Left lobe of liver (tissue), 2 donors: ENCODE data around the gene TRIM27. TPM values are rescaled to one million over a fixed set of nuclear protein-coding genes. Genes with fewer than 3 reads are reported as not detected.
"Not testable (repeated sequence)": the region's sequence is repeated elsewhere in the genome, so short reads cannot be mapped to it uniquely, and the experiment has no call there.

Experiments
- ATAC-seq: fragments of 200-7000 bp; cut with Tn5 transposase; one replicate; pipeline ENCODE4 v1.9.1; 2020; ENCODE audit warnings: mild to moderate bottlenecking, moderate library complexity
- DNase-seq: peaks from one replicate; pipeline ENCODE4 v3.0.0-alpha.2; 2020; ENCODE audit warnings: low spot score
- total RNA-seq: library from RNA; stranded (reverse); gene quantifications from one replicate; pipeline ENCODE4 v1.2.1, GENCODE V29; 2021
- donor health status: DM: no; HTN: no; CAD: no; lungs with moderate emphysema.
- donor health status: DM: no; HTN: yes; CAD: no.

Gene TRIM27
- total RNA-seq, 1 donor from 2014 or later = 34.3 TPM

DNA sequence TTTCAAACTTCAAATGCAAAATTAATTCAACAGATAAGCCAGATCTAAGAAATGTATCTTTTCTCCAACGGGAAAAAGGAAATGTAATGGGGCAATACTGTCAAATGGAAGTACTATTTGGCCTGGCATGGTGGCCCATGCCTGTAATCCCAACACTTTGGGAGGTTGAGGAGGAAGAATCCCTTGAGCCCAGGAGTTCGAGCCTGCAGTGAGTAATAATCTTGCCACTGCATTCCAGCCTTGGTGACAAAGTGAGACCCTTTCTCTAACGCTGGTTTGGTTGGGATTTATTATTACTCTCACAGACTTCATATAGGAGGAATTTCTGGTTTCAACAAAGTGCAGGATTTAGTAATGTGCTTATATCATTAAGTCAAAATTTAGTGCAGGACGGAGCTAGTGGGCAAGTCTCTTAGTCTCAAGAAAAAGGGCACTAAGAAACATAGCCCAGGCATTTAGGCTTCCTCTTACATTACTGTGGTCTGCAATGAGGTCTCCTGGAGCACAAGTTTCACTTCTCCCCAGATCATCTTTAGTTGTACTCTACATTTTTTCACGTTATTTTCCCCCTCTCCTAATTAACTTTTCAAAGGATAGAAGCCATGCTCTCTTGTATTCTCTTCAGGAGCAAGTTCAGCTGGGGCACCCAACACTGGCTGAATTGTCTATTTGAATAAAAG lies 23.1 kb downstream of the TRIM27 start:
- DNase-seq (no peak), ATAC-seq (no peak)

DNA sequence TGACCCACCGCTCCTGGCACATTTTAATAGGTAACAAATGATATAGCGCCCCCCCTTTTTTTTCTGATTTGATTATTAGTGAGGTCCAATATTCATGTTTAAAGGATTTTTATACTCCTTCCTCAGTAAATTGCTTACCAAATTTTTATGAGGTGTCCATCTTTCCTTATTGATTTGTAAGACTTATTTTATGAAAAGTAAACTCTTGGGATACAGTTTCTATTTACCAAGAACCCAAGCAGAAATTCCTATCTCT lies 25.1 kb downstream of the TRIM27 start:
- DNase-seq (no peak), ATAC-seq (no peak)

DNA sequence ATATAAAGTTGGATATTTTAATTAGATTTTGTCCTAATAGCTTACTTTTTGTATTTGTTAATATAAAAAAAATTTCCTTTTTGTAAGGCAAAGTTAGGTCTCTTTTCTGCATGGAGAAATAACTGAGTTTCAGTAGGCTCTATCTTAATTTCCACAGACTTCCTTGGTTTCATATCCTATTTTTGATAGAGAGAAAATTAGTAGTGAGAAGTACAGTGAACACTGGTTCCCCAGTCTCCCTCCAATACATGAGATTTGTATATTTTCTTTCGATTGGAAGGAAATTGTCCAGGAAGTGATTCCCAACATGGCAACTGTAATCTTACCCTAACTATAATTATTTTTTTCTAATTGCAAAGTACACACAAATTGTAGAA lies 26.4 kb downstream of the TRIM27 start:
- ATAC-seq (no peak), DNase-seq (no peak)

DNA sequence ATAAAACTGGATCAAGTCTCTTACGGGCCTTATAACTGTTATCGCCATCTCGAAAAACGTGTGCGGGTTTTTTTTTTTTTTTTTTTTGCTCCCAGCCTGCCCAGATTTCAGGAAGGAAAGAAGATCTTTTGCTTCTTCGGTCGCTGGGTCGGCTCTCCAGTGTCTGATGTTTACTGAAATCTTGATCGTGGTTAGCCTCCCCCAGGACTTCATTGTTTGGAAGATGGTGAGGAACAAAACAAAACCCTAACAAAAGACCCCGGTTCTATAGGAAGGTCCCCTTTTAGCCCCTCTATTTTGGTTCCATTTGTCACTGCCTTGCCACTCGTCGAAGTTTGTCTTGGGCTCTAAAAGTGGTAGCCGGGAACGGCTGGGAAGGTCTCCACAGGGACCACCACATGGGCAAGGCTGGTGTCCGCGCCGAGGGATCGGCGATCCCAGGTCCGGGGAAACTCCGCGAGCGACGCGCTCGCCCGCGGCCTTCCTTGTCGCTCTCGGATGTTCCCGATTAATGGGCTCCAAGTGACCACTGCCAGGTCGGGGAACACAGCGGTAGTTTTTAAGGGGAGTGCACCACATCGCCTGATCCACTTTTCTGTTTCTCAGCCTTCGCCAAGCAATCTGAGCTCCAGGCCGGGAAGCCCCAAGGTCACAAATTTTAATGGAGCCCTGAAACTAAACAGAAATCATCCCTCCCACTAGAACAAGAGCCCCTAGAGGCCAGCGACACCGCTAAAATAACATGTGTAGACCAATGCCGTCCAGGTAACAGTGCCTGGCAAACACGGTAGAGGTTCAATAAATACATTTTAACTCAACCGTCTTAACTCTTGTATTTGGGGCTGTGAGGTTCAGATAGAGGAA lies 27.0 kb downstream of the TRIM27 start:
- peak; percentile 64 for ATAC-seq

DNA sequence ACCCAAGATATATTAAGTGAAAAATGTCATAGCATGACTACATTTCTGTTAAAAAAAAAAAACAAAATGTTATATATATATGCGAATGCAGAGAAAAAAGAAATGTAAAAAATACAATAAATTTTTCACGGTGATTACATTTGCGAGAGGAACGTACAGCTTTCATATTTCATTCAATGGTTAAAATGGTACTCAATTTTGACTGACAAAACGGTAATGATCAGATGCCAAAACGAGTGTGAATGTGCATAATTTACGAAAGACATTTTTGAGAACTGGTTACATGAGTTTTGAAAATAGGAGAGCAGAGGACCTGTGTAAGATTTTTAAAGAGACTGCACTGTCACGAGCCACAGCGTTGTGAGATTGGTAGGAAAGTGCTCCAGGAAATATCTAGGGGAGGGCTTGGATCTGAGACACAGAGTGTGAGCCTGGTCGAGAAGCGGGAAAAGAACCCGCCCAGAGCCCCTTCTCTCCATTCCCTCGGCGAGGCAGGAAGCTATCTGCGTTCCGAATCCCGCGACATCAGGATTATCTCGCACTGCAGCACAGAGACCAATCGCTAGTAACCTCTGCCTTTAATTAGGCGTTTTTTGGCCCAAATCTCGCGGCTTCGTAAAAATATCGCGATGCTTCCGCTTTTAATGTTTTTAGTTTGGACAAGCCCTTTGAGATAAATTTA lies 28.5 kb downstream of the TRIM27 start:
- peak; percentile 75 for ATAC-seq
- DNase-seq = peak; percentile 88

More for the DNA sequence above, 27.0 kb downstream of the TRIM27 start:
- peak; percentile 70 for DNase-seq

DNA sequence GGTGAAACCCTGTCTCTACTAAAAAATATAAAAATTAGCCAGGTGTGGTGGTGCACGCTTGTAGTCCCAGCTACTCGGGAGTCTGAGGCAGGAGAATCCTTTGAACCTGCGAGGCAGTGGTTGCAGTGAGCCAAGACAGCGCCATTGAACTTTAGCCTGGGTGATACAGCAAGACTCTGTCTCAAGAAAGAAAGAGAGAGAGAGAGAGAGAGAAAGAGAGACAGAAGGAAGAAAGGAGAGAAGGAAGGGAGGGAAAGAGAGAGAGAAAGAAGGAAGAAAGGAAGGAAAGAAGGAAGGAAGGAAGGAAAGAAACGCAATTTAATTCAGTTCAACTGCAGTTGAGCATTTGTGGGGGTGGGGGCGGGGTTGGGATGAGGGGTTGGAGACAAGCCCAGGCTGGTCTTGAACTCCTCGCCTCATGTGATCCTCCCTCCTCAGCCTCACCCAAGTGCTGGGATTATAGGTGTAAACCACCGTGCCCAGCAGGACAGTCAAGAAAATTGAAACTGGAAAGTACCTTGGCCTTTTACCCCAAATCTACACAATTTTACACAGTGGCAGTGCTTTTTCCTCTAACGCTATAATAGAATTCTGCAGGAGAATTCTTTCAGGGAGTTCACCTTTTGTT lies 30.5 kb downstream of the TRIM27 start:
- ATAC-seq (no peak), DNase-seq (no peak)

DNA sequence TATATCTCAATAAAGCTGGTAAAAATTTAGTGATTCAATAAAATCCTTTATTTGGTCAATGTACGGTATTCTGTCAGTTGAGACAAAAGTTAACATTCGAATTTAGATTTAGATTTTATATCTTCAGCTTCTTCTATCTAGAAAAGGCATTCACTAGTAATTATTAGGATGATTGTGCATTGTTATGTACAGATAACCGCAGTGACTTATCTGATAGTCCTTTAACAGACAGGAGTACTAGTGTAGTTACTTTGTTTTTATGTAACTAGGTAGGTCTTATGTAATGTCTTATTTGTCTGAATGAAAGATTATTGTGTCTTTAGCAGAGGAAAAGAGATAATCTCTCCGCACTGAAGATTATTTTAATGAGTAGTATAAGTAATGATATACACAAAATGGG lies 31.3 kb downstream of the TRIM27 start:
- ATAC-seq (no peak), DNase-seq (no peak)

DNA sequence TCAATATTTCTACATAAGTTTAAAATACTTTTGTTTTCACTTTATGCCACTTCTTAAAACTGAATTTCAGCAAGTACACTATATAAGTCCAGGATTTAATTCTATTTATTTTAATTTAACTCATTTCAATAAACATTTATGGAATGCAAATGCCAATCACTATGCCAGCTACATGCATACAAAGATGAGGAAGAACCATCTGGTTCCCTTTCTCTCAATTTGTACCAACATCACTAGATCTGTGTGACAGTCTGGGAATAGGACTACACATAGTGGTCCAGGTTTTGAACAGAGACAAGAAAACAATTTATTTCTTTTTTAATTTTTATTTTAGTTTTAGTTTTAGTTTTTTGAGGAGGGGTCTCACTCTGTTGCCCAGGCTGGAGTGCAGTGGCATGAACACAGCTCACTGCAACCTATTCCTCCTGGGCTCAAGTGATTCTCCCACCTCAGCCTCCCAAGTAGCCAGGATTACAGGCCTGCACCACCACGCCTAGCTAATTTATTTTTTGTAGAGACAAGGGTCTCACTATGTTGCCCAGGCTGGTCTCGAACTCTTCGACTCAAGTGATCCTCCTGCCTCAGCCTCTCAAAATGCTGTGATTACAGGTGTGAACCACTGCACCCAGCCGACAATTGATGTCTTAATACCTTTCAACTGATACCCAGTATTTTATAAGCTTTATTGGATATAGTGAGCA lies 35.8 kb downstream of the TRIM27 start:
- DNase-seq (no peak), ATAC-seq (no peak)

DNA sequence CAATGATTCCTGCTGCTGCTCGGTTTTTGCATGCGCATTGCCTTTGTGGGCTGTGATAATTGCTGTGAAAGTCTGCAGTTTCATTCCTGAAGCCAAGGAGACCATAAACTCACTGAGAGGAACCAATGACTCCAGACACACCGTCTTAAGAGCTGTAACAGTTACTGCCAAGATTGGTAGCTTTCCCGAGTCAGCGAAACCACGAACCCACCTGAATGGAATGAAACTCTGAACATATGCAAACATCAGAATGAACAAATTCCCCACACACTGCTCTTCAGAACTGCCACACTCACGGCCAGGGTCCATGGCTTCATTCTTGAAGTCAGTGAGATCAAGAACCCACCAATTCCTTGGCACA lies 37.7 kb downstream of the TRIM27 start:
- no peak for ATAC-seq
- no peak for DNase-seq

DNA sequence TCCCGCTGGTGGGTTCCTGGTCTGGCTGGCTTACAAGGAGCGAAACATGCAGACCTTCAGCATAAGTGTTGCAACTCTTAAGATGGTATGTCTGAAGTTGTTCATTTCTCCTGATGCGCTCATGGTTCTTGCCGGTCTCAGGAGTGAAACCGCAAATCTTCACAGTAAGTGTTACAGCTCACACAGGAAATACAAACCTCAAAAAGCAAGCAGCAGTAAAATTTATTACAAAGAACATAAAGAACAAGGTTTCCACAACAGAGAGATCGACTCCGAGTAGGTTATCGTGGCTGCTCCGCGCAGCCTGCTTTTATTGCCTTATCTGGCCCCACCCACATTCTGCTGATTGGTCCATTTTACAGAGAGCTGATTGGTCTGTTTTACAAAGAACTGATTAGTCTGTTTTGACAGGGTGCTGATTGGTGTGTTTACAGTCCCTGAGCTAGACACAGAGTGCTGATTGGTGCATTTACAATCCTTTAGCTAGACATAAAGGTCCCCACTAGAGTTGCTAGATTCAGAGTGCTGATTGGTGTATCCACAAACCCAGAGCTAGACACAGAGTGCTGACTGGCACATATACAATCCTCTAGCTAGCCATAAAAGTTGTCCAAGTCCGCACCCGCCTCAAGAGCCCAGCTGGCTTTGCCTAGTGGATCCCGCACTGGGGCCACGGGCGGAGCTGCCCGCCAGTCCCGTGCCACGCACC lies 39.2 kb downstream of the TRIM27 start:
- DNase-seq (no peak), ATAC-seq (no peak)

DNA sequence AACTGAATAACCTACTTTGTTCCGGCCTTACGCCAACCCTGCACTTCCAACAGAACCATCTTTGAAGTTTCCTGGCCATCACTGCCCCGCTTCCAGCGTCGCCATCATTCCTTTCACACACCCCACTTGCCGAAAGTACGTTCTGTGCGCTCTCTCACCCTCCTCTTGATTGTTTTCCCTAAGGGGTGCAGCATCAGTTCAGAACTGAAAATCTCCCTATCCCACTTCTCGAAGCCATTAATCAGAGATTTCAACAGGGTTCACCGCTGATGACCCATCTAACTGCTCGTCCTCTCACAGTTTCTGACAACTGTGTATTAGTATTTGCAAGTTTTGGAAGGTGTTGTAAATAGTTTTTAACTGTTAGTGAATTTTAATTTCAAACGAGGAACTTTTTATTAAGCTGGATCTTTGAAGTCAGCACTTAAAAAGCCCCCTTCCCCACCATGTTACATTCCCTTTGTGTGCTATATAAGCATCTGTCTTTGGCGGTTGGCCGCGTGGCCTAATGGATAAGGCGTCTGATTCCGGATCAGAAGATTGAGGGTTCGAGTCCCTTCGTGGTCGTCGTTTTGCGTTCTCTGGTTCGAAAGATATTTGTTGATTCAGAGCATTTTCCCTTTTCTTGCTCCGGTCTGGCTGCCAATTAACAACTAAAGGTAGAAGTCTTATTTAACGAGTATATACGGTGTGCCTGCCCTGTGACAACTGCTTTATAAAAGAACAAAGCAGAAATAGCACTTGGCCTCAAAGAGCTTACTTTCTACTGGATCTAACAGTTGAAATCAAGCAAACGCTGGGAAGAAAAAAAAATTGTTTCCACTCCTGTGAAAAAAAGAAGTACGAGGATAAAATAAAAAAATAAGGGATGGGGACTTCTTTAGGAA lies 42.6 kb downstream of the TRIM27 start:
- peak; percentile 61 for DNase-seq

DNA sequence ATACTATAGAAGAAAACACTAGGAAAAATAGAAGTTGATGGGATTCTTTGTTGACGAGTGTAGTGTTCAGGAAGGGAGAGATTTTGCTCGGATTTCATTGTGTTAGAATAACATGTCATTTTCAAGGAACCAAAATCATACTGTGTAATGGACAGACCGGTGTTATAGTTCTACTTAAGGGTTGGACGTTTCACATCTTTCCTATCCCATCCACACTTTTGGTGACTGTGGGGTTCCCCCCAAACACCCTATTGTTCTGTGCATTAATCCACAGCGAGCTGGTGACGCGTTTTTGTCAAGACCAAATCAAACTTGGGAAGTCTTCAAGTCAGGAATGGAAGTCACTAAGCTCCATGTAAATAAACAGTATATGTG lies 43.3 kb downstream of the TRIM27 start:
- DNase-seq (no peak), ATAC-seq (no peak)

More for the DNA sequence above, 42.6 kb downstream of the TRIM27 start:
- peak; percentile 61 for ATAC-seq

DNA sequence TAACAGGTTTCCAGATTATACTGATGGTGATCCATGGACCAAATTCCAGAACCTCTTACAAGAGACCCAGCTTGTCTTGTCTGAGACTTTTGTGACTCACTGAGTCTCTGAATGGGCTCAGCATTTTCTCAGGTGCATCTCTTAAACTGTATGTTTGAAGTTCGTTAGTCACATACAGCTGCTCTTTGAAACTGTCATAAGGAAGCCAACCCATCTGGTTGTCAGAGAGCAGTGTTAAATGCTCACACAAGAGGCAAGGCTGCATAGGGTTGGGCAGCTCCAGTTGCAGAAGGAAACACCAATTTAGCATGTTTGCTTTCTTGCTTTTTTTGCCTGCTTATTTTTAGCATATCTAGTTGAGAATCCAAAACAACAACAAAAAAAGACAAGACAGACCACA lies 47.1 kb downstream of the TRIM27 start:
- ATAC-seq (no peak), DNase-seq (no peak)

DNA sequence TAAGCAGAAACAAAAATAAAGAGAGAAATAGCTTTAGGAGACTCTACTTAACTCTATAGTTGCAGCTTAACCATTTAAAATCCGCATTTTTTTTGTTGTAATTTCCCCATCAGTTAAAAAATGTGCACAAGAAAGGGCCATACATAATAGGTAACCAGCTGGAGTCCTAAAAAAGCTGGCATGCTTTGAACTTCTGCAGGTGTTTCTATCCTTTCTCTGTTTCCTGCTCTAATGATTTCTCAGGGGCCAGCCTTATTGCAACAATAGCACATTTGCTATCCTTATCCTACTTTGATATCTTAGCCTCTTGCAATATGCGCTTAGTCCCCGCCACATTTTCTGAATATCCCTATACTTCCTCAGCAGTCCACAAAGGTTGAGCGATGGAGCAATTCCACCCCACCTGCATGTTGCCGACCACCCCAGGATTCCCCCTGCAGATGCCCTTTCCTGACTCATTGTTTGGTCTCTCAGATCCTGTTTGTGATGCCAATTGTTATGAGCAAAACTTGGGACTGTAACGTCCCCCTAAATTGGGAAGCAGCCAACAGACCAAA lies 48.5 kb downstream of the TRIM27 start:
- no peak for ATAC-seq
- DNase-seq = no peak

DNA sequence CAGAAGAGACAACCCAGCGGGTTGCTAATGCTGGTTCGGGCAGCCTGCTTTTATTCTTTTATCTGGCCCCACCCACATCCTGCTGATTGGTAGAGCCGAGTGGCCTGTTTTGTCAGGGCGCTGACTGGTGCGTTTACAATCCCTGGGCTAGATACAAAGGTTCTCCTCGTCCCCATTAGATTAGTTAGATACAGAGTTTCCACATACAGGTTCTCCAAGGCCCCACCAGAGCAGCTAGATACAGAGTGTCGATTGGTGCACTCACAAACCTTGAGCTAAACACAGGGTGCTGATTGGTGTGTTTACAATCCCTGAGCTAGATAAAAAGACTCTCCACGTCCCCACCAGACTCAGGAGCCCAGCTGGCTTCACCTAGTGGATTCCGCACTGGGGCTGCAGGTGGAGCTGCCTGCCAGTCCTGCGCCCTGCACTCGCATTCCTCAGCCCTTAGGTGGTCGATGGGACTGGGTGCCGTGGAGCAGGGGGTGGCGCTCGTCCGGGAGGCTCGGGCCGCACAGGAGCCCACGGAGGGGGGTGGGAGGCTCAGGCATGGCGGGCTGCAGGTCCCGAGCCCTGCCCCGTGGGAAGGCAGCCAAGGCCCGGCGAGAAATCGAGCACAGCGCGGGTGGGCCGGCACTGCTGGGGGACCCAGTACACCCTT lies 51.5 kb downstream of the TRIM27 start:
- ATAC-seq, DNase-seq: not testable (repeated sequence)

DNA sequence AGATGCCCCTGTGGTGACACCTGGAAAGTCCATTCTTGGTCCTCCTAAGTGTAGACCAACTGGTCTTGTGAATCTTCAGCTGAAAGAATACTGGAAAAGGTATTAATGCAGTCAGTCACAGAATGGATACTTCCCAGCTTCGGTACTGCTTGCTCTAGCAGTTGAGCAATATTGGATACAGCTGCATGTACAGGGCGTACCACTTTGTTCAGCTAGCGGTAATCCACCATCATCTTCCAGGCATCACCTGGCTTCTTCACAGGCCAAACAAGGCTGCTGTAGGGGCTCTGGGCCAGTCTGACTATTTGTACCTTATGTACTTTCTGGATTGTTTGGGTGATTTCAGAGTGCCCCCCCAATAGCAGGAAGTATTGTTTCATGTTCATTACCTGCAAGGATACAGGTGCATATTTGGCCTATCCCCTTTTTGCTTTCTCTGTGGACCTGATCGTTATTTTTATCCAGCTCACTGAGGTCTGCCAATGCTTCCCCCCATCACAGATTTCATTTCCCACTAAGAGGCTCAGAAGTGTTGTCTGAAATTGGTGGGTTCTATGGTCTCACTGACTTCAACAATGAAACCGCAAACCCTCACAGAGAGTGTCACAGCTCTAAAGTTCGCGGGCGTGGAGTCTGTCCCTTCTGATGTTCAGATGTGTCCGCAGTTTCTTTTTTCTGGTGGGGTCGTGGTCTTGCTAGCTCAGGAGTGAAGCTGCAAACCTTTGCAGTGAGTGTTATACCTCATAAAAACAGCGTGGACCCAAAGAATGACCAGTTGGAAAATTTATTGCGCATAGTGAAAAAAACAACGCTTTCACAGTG lies 52.2 kb downstream of the TRIM27 start:
- ATAC-seq (no peak), DNase-seq (no peak)

DNA sequence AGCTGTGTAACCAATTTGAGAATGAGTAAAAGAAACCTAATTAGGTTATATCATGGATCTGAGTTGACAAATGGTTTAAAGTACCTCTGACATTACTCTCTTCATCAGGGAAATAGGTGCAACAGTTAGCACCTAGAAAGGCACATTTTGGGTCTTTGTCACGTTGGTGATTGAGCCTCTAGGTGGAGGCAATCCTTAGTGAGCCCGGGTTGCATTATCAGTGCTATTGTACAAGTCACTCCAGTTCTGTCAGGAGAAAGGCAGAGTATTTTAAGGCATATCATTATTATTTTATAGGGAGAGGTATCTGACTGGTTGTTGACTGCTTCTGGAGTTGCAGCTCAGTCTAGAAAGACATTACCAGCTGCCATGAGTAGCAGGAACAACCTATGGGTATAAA lies 54.9 kb downstream of the TRIM27 start:
- ATAC-seq = no peak
- no peak for DNase-seq

DNA sequence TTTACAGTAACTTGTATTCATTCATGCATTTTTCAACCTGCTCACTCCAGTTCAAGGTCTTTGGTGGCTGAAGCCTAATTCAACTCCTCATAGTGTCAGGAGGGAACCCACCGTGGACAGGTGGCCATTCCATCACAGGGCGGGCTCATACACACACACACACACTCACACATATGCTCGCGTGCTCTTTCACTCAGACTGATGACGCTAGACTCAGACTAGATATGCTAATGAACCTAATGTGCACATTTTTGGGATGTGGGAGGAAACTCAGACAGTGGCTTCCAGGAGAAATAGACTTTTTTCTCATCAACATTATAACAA lies 56.7 kb downstream of the TRIM27 start:
- ATAC-seq = no peak

More for the DNA sequence above, 56.7 kb downstream of the TRIM27 start:
- no peak for DNase-seq
